Left renal cortex interstitium (tissue), 4 donors: ENCODE measurements around the gene BDNF. TPM values are rescaled to one million over a fixed set of nuclear protein-coding genes. Genes with fewer than 3 reads are reported as not detected.
"Not testable (repeated sequence)": the region's sequence is repeated elsewhere in the genome, so short reads cannot be mapped to it uniquely, and the experiment has no call there.

Experiments
- DNase-seq, 4 donors: peaks; one replicate each; pipeline ENCODE4 v3.0.0-alpha.2; 2013; ENCODE audit warnings: low read depth in 4 of 4, low spot score in 2 of 4, missing footprints in 1 of 4
- polyA plus RNA-seq, 4 donors: library from polyadenylated mRNA; unstranded; fragments of 120-200 nt; gene quantifications; one replicate each; pipeline ENCODE4 v1.2.1, GENCODE V29; 2013; ENCODE audit not compliant: insufficient read length in 4 of 4

BDNF gene
- polyA plus RNA-seq, 4 donors: 1.3 to 2.2 (median 1.4) TPM

DNA sequence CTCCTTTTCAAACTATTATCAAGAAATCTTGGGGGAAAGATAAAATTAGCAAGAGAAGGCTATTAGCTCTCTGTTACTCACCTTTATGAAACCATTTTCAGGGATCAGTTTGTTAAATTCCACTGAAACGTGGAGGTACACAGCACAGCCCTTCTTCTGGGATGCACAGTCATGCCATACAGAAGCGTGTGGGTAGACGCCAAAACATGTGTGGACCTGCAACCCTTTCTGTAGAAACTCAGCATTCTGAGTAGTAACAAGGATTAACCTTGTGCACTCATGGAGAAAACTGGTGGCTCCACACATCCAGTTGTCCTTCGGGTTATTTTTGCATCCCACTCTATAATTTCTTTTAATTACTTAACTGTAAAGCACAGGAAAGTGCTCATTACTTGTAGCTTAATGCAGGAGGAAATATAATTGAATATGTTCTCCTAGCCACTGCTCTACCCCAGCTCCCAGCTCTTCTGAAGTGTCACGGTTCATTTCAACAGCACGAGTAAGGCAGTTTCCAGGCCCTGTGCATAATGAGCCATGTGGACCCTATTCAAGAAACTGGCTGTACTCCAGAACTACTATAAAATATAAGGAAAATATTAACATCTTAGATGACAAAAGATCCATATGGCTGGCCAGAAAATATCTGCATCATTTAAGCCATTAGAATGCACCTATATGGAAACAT lies 26.1 kb downstream of the BDNF start:
- DNase-seq: no peak

DNA sequence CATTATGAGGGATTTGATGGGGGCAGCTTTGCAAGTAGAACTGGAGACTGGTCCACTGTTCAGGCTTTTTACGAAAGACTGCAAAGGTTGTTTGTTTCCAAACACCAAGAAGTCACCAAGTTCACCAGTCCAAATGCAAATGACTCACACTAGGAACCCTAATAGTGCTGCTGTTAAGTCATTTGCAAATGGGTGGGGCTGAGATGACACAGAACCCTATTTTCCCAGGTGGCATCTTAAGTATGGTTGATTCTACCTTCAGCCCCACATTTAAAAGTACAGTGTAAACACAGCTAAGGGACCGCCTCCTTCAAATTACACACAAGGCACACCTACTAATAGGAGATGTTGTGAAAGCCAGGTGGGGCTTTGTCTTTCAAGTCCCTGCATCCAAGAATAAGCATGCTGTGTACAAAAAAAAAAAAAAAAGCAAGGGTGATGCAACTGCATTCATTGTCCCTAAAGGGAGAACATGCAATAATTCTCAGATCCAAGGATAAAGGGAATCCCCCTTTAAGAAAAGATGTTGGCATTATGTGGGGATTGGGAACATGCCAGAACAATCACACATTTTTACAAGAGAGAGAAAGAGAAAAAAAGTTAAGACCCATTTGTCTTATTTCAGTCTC lies 27.3 kb downstream of the BDNF start:
- no peak for DNase-seq

GRCh38 chr11:27665508-27666101 lies 34.6 kb downstream of the BDNF start:
- not testable (repeated sequence) for DNase-seq

DNA sequence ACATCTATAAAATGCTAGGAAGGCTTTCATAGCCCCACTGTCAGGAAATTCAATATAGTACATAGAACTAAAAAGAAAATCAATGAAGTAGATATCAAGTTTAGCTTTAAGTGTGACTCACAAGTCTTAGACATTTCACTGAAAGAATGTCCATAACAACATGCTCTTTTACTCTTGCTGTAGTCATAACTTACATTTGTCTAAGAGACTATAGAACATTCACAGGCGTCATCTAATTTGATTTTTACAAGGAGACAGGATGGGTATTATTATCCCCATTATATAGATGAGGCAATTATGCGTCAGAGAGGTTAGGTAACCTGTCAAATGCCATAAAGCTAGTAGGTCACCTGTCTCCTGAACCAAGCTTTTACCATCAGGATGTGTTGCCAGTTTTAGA lies 36.9 kb downstream of the BDNF start:
- no peak for DNase-seq

DNA sequence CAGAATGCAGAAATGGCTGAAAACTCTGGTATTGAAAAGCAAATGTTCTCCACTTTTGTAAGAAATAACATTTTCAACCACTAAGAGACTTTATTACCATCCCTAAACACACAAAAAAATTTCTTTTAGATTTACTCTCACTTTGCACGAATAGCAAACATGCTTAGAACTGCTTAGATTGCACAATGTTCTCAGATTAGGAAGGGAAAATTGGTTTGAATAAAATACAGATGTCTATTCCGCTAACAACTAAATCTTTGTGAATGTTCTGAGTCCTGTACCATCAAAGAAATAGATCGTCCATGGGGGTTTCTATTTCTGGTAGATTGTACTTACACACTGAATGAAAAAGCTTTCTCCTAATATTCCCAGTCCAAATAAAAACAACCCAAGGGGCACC lies 40.1 kb downstream of the BDNF start:
- DNase-seq: no peak

DNA sequence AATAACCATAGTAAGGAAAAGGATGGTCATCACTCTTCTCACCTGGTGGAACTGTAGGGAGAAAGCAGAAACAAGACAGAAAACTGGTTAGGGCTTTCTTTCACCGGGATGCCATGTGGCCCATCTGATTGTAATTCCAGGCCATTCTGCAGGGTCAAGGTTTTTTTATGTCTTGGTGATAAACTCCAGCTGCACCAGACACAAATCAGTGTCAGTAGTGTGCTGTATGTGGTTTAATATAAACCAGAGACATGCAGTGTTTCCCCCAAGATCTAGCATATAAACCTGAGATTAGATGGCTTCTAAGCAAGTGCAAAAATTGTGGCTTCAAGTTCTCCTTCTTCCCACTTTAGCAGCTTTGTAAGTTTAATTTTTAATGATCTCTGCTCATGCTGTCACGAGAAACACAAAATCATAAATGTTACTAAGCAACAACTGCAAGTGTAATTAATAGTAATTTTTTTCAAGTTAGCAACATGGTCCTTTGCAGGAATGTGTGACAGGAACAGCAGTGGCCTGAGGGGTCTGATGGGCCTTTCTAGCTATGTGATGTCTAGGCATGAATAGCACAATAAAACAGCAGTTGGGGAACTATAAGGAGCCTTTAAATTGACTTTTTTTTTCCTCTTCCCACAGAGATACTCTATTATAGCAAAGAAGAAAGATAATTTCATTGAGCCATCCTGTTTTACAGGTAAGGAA lies 41.6 kb downstream of the BDNF start:
- no peak for DNase-seq

GRCh38 chr11:27656806-27657483 lies 43.3 kb downstream of the BDNF start:
- DNase-seq: no peak

DNA sequence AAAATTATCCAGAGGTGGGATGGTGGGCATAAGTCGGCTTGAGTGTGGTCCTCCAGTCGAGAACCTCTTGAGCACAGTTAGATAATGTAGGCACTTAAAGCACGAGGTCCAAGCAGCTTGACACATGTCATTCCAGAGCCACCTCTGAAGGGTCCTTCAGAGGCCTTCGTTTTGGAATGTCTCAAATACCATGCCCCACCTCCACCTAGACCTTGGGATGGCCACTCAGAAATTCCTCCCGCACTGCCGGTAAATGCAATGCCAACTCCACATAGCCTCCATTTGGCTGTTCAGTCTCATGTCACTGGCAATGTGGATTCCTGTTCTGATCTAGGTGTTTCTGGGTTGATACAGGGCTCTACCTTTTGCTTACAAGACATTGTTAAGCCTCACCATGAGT lies 43.9 kb downstream of the BDNF start:
- DNase-seq: no peak

- DNase-seq: no peak
These were observed 46.1 kb downstream of the BDNF start for GRCh38 chr11:27653990-27654758.

DNA sequence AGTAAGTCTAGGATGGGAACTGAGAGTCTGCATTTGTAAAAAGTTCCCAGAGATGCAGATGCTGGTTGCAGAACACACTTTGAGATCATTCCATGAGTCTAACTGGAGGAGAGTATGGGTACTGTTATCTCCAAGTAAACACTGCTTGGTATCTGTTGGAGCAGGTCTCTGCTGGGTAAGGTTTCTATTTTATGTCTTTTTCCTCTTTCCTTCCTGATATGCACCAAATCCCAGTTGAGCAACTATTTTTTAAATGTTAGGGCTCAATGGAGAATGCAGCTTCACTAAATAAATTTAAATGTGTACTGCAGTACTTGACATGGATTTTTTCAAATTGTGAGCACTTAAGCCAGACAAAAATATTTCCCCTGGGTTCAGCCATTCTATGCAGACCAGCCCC lies 48.5 kb downstream of the BDNF start:
- no peak for DNase-seq

DNA sequence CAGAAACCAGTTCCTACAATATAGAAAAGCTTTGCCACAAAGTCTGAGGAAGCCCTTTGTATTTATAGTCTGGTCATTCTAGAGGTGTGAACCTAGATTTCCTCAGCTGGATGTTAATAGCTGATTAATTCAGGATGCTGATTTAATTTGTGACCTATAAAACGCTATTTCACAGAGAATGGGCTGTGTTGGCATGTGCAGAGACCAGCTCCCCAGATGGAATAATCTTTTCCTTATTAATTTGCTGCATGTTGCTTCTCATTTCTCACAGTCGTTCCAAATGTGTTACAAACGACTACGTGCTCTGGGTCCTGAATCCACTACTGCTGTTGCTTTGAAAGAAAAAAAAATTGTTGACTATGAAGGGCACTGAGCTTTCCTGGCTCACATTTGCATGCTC lies 49.3 kb downstream of the BDNF start:
- no peak for DNase-seq

DNA sequence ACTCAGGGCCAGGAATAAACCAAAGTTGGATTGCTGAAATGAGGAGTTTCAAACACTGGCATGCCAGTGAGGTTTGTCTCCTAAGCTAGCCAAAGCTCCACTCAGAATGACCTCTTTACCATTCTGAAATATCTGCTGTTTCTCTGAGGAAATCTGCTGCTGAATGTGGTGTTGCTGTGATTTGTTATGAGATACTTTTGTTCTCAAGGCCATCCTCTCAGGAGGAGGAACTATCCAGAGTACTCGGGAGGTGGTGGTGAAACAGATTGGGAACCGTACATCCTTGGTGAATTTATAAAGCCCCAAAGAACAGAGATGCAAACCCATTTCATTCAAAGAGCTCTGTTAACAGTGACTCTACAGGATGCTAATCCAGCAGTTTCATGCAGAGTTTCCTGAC lies 50.5 kb downstream of the BDNF start:
- no peak for DNase-seq

GRCh38 chr11:27648840-27649239 lies 51.4 kb downstream of the BDNF start:
- no peak for DNase-seq

GRCh38 chr11:27646051-27646818 lies 54.0 kb downstream of the BDNF start:
- no peak for DNase-seq

DNA sequence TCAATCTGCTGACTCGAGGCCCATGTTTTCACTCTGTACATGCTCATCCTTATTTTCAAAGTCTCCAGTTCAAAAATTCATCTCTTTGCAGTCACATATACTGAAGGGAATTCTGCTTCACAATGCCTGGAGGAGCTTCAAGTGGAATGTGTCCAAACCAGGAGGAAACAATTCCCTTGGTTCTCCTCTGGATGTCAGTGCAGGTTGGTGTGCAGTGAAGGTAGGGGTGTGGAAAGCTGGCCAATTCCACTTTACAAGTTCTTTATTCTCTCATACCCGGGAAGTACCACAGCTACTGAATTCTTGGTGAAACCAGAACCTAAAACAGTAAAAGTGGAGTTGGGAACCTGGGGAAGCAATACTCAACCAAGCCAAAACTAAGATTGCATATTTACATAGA lies 57.3 kb downstream of the BDNF start:
- DNase-seq: no peak

GRCh38 chr11:27640954-27641353 lies 59.3 kb downstream of the BDNF start:
- DNase-seq: no peak

DNA sequence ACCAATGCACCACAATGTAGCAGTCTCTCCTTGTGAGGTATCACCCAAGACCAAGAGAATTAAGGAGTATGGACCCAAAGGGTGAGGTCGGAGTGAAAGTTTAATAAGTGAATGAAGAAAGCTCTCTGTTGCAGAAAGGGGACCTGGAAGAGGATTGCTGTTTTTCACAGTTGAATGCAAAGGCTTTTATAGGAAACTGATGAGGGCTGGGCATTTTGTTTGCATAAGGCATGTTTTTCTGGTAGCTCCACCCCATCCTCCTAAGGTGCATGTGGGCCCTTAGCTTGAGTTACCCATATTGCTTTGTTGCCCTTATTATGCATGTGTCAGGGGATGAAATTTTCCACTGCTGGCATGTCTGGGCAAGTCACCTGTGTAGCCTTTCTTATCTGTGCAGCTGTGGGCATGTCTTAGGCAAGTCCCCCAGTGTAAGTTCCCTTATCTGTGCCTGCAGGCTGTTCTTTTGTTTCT lies 64.7 kb downstream of the BDNF start:
- DNase-seq: no peak

GRCh38 chr11:27634776-27635175 lies 65.5 kb downstream of the BDNF start:
- DNase-seq: not testable (repeated sequence)

GRCh38 chr11:27634282-27634681 lies 66.0 kb downstream of the BDNF start:
- DNase-seq: not testable (repeated sequence)
